HepG2 (cell line): Measurements from ENCODE around the gene ECM1. TPM values are rescaled to one million over a fixed set of nuclear protein-coding genes. Genes with fewer than 3 reads are reported as not detected.

Source experiments
- ATF2 ChIP-seq: sonication (generic); formaldehyde crosslinking; IDR thresholded peaks from 2 replicates; pipeline ENCODE4 v1.4.0; 2020; ENCODE audit warnings: missing genetic modification reagents
- DNMT1 ChIP-seq: sonication (generic); formaldehyde crosslinking; IDR thresholded peaks from 2 replicates; pipeline ENCODE4 v1.5.1; 2020; ENCODE audit warnings: mild to moderate bottlenecking, missing genetic modification reagents
- ETV5 ChIP-seq: IDR thresholded peaks from 2 replicates; pipeline ENCODE4 v1.6.1; 2018; ENCODE audit warnings: missing biosample characterization, missing genetic modification reagents, inconsistent platforms, borderline replicate concordance
- GMEB1 ChIP-seq: sonication (generic); formaldehyde crosslinking; IDR thresholded peaks from 2 replicates; pipeline ENCODE4 v1.5.1; 2020; ENCODE audit warnings: missing genetic modification reagents, mild to moderate bottlenecking, borderline replicate concordance
- KDM6A ChIP-seq: IDR thresholded peaks from 2 replicates; pipeline ENCODE4 v1.6.1; 2016; ENCODE audit warnings: low read depth
- KLF11 ChIP-seq: IDR thresholded peaks from 2 replicates; pipeline ENCODE4 v1.6.1; 2016; ENCODE audit warnings: missing compliant biosample characterization
- NR2C2 ChIP-seq: sonication (generic); formaldehyde crosslinking; IDR thresholded peaks from 2 replicates; pipeline ENCODE4 v1.4.0; 2020; ENCODE audit warnings: missing genetic modification reagents, mild to moderate bottlenecking, moderate library complexity, borderline replicate concordance
- ONECUT2 ChIP-seq: sonication (generic); formaldehyde crosslinking; IDR thresholded peaks from 2 replicates; pipeline ENCODE4 v1.4.0; 2020; ENCODE audit warnings: missing genetic modification reagents
- RBM39 ChIP-seq: fragments of 200-400 bp; formaldehyde crosslinking; IDR thresholded peaks from one replicate; pipeline ENCODE4 v1.6.1; 2018; ENCODE audit warnings: antibody characterized with exemption, mild to moderate bottlenecking, low read depth, low read length; ENCODE audit not compliant: poor library complexity, severe bottlenecking
- SRSF1 ChIP-seq: fragments of 200-400 bp; formaldehyde crosslinking; optimal IDR thresholded peaks from 2 replicates; pipeline ENCODE3; 2017; ENCODE audit warnings: mild to moderate bottlenecking, low read depth, low read length, moderate library complexity
- SSRP1 ChIP-seq: IDR thresholded peaks from 2 replicates; pipeline ENCODE4 v1.6.1; 2016; ENCODE audit warnings: control low read depth
- TEAD3 ChIP-seq: optimal IDR thresholded peaks from 2 replicates; pipeline ENCODE3; 2016; ENCODE audit warnings: borderline replicate concordance
- THAP7 ChIP-seq: sonication (generic); formaldehyde crosslinking; IDR thresholded peaks from 2 replicates; pipeline ENCODE4 v1.8.1; 2023; ENCODE audit warnings: mild to moderate bottlenecking, missing genetic modification reagents
- THRA ChIP-seq: sonication (generic); formaldehyde crosslinking; IDR thresholded peaks from 2 replicates; pipeline ENCODE4 v1.4.0; 2020; ENCODE audit warnings: missing genetic modification reagents, borderline replicate concordance
- ZBTB2 ChIP-seq: sonication (generic); formaldehyde crosslinking; IDR thresholded peaks from 2 replicates; pipeline ENCODE4 v1.8.0; 2022; ENCODE audit warnings: low read depth, missing genetic modification reagents
- ZBTB3 ChIP-seq: sonication (generic); formaldehyde crosslinking; IDR thresholded peaks from 2 replicates; pipeline ENCODE4 v1.4.0; 2020; ENCODE audit warnings: low read depth, mild to moderate bottlenecking, moderate library complexity, missing genetic modification reagents, borderline replicate concordance
- ZNF24 ChIP-seq: fragments of 450-650 bp; IDR thresholded peaks from 2 replicates; pipeline ENCODE4 v1.6.1; 2017; ENCODE audit warnings: antibody characterized with exemption, mild to moderate bottlenecking
- ZNF605 ChIP-seq: sonication (generic); formaldehyde crosslinking; IDR thresholded peaks from 2 replicates; pipeline ENCODE4 v1.8.0; 2022; ENCODE audit warnings: mild to moderate bottlenecking, missing genetic modification reagents
- ZSCAN31 ChIP-seq: sonication (generic); formaldehyde crosslinking; IDR thresholded peaks from 2 replicates; pipeline ENCODE4 v1.5.0; 2020; ENCODE audit warnings: low read depth, mild to moderate bottlenecking, missing genetic modification reagents
- polyA plus RNA-seq, 8 experiments: library from polyadenylated mRNA; depleted of rRNA in 3 of 8; stranded (reverse) in 7 of 8; unstranded in 1 of 8; fragments of >200 nt; fragmentation: Illumina TruSeq in 4 of 8; extraction: Trizol in 4 of 8; gene quantifications; 2 replicates each; pipeline versions ENCODE4 v1.2.1 to v1.2.3, GENCODE V29; 2011 to 2016; ENCODE audit warnings: low read depth in 4 of 8, missing spikeins in 1 of 8, mixed read lengths in 1 of 8; ENCODE audit not compliant: insufficient read depth in 1 of 8
- total RNA-seq, 5 experiments: library from RNA; depleted of rRNA; stranded (reverse); fragments of >200 nt; fragmentation: Illumina TruSeq; extraction: Trizol; gene quantifications; 2 replicates each; pipeline ENCODE4 v1.2.3, GENCODE V29; 2016; ENCODE audit warnings: low read depth in 1 of 5
- TF ChIP-seq, protein P1 (sequence below): sonication (generic); formaldehyde crosslinking; IDR thresholded peaks from 2 replicates; pipeline ENCODE4 v1.5.0; 2020; ENCODE audit warnings: mild to moderate bottlenecking, missing genetic modification reagents

Gene ECM1
- total and polyA plus RNA-seq, 2 of the 13 experiments (the other 11 are each of a cell fraction or from before 2014, with no cell fraction given): 0.42 to 1.0 TPM

- TF ChIP-seq ZBTB2 (CRISPR knock-in tag) (no peak), KDM6A (no peak), SSRP1 (CRISPR knock-in tag) (0 out of 2 replicates have a peak, but pooled peaks have one; percentile 74), THRA (CRISPR knock-in tag) (no peak), NR2C2 (CRISPR knock-in tag) (no peak; the same call in 1 of the 2 replicates), ZNF24 (no peak), SRSF1 (peak; percentile 17), DNMT1 (CRISPR knock-in tag) (no peak), RBM39 (no peak), ZSCAN31 (CRISPR knock-in tag) (no peak), ZNF605 (CRISPR knock-in tag) (peak; percentile 3; the same call in 1 of the 2 replicates), THAP7 (CRISPR knock-in tag) (no peak), ONECUT2 (CRISPR knock-in tag) (no peak), ETV5 (CRISPR knock-in tag) (no peak), GMEB1 (CRISPR knock-in tag) (no peak), ZBTB3 (CRISPR knock-in tag) (no peak), KLF11 (no peak), TEAD3 (CRISPR knock-in tag) (peak; percentile 49), ATF2 (CRISPR knock-in tag) (no peak)
- TF ChIP-seq, protein P1, sequence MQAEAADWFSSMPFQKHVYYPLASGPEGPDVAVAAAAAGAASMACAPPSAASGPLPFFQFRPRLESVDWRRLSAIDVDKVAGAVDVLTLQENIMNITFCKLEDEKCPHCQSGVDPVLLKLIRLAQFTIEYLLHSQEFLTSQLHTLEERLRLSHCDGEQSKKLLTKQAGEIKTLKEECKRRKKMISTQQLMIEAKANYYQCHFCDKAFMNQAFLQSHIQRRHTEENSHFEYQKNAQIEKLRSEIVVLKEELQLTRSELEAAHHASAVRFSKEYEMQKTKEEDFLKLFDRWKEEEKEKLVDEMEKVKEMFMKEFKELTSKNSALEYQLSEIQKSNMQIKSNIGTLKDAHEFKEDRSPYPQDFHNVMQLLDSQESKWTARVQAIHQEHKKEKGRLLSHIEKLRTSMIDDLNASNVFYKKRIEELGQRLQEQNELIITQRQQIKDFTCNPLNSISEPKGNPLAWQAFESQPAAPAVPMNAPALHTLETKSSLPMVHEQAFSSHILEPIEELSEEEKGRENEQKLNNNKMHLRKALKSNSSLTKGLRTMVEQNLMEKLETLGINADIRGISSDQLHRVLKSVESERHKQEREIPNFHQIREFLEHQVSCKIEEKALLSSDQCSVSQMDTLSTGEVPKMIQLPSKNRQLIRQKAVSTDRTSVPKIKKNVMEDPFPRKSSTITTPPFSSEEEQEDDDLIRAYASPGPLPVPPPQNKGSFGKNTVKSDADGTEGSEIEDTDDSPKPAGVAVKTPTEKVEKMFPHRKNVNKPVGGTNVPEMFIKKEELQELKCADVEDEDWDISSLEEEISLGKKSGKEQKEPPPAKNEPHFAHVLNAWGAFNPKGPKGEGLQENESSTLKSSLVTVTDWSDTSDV: no peak
Observed at GRCh38 chr1:150549496-150550221, 41.8 kb downstream of the ECM1 start (continued).
